Thoracic aorta (tissue), 2 donors: Measurements from ENCODE around the gene SOX9. TPM values are rescaled to one million over a fixed set of nuclear protein-coding genes. Genes with fewer than 3 reads are reported as not detected.
"Not testable (repeated sequence)": the region's sequence is repeated elsewhere in the genome, so short reads cannot be mapped to it uniquely, and the experiment has no call there.

Source experiments
- ATAC-seq: fragments of 150-250 bp; one replicate; pipeline ENCODE4 v1.8.0; 2017; ENCODE audit warnings: low read depth; ENCODE audit not compliant: insufficient number of reproducible peaks, low FRiP score
- DNase-seq: peaks from one replicate; pipeline ENCODE4 v3.0.0-alpha.2; 2020; ENCODE audit warnings: low spot score
- H3K27ac ChIP-seq, 2 donors: fragments of 200-600 bp; sonication (generic); 1 replicate in 1 of 2; 2 replicates in 1 of 2; pipeline ENCODE4 v1.5.1; 2016; ENCODE audit warnings: mild to moderate bottlenecking in 2 of 2, moderate library complexity in 2 of 2
- H3K27me3 ChIP-seq: fragments of 200-600 bp; sonication (generic); replicated peaks from 2 replicates; pipeline ENCODE4 v1.6.0; 2016; ENCODE audit warnings: mild to moderate bottlenecking; ENCODE audit not compliant: insufficient read depth
- H3K36me3 ChIP-seq: fragments of 200-600 bp; sonication (generic); one replicate; pipeline ENCODE4 v1.5.1; 2016
- H3K4me1 ChIP-seq, 2 donors: fragments of 200-600 bp; sonication (generic); 1 replicate in 1 of 2; 2 replicates in 1 of 2; pipeline versions ENCODE4 v1.5.1 to v1.6.0; 2016; ENCODE audit warnings: low read depth in 2 of 2, mild to moderate bottlenecking in 1 of 2; ENCODE audit not compliant: control insufficient read depth in 1 of 2
- H3K4me3 ChIP-seq: fragments of 200-600 bp; sonication (generic); 2 replicates; pipeline ENCODE4 v1.5.1; 2016; ENCODE audit warnings: mild to moderate bottlenecking
- H3K9me3 ChIP-seq: fragments of 200-600 bp; sonication (generic); 2 replicates; pipeline ENCODE4 v1.5.1; 2016
- total RNA-seq, 2 donors: library from RNA; depleted of rRNA; stranded (reverse); fragments of >200 nt; gene quantifications; one replicate each; pipeline versions ENCODE4 v1.1.0 to v1.2.3, GENCODE V29; 2016
- TF ChIP-seq, protein P1 (sequence below): fragments of 200-600 bp; sonication (generic); IDR thresholded peaks from one replicate; pipeline ENCODE4 v1.5.1; 2019; ENCODE audit warnings: antibody characterized with exemption

SOX9 gene
- total RNA-seq, 2 donors from 2014 or later = 1.2 to 3.6 TPM

DNA sequence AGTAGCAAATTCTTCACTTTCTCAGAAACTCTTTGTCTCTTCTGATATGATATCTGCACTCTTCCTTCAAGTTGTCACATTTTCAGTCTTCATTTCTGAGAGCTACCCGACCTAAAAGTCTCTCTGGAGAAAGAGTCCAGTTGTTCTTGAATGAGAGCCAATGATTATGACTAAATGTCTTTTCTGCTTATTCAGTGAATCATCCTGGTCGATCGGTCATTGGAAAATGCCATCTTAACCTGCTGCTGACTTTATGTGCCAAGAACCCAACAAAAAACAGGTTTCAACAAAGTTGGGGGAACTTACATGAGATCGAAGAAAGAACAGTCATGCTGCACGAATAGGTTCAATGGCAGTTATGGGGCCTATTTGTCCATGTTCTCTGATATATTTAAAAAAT lies 15.9 kb downstream of the SOX9 start:
- Histone ChIP-seq H3K36me3 (no peaks in the 10 kb centered on the region), H3K4me3 (no peak overlapping the region), H3K9me3 (no peaks in the 10 kb centered on the region), H3K4me1 (no peaks in the 10 kb centered on the region), H3K27me3 (no peaks in the 10 kb centered on the region), H3K27ac (no peak overlapping the region)
- ATAC-seq (no peak), DNase-seq (no peak)
- TF ChIP-seq, protein P1, sequence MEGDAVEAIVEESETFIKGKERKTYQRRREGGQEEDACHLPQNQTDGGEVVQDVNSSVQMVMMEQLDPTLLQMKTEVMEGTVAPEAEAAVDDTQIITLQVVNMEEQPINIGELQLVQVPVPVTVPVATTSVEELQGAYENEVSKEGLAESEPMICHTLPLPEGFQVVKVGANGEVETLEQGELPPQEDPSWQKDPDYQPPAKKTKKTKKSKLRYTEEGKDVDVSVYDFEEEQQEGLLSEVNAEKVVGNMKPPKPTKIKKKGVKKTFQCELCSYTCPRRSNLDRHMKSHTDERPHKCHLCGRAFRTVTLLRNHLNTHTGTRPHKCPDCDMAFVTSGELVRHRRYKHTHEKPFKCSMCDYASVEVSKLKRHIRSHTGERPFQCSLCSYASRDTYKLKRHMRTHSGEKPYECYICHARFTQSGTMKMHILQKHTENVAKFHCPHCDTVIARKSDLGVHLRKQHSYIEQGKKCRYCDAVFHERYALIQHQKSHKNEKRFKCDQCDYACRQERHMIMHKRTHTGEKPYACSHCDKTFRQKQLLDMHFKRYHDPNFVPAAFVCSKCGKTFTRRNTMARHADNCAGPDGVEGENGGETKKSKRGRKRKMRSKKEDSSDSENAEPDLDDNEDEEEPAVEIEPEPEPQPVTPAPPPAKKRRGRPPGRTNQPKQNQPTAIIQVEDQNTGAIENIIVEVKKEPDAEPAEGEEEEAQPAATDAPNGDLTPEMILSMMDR = no peak

DNA sequence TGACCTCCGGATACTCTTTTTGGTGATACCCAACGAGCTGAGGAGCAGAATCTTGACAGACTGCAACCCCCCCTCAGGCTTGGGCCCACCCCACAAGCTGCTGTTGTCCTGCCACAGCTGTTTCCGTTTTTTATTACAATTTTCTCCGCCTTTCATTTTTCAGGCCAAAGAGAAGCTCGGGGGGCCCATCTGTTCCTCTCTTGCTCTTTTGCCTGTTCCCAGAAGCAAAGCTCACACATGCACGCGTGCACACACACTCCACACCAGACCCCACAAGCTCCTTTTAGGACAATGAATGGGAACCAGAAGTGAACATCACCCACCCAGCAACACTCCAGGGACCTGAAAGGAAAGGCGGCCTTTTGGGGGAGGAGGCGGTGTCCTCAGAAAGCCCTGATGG lies 16.3 kb downstream of the SOX9 start:
- no peak overlapping the region for H3K27ac ChIP-seq
- ATAC-seq = no peak

DNA sequence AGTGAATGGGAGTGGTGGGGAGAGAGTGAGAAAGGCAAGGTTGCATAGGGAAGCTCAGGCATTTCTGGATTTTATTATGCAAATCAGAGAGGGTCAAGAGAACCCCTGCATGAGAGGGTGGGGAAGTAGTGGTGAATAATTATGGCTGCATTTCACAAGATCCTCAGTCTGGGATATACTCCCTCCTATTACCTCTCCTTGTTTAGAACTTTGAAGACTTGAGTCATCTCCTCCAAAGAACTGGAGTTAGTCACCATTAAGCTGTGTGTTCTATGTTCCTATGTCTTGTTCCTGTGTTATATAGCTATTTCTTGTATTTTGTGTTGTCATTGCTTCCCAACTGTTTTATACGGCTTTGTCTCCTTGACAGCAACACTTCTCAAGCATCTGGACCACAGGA lies 18.4 kb downstream of the SOX9 start:
- Histone ChIP-seq H3K27me3 (no peaks in the 10 kb centered on the region), H3K27ac (no peak overlapping the region), H3K36me3 (no peaks in the 10 kb centered on the region), H3K9me3 (no peaks in the 10 kb centered on the region), H3K4me3 (no peak overlapping the region), H3K4me1 (no peaks in the 10 kb centered on the region)
- ATAC-seq (no peak), DNase-seq (no peak)
- TF ChIP-seq, protein P1 = no peak

More for the DNA sequence above, 16.3 kb downstream of the SOX9 start:
- TF ChIP-seq, protein P1 = no peak
- Histone ChIP-seq H3K27me3 (no peaks in the 10 kb centered on the region), H3K4me1 (no peaks in the 10 kb centered on the region), H3K9me3 (no peaks in the 10 kb centered on the region), H3K36me3 (no peaks in the 10 kb centered on the region), H3K4me3 (no peak overlapping the region)
- no peak for DNase-seq

DNA sequence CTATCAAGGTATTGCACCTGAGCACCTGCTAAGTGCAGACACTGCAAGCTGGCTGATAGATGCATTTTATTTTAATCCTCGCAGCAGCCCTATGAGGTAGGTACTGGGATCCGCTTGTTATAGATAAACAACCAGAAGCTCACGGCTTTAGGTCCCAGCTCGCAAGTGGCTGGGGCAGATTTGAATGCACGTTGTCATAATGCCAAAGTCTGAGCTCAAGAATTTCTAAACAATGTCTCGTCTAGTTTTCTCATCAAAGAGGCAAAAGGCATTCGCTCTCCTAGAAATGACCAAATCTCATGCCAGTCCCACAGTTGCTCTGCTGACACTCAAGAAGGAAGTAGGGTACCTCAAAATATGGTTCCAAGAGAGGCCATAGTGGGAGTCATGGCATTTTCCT lies 20.5 kb downstream of the SOX9 start:
- Histone ChIP-seq H3K4me1 (no peaks in the 10 kb centered on the region), H3K27ac (no peak overlapping the region), H3K36me3 (no peaks in the 10 kb centered on the region), H3K9me3 (no peaks in the 10 kb centered on the region), H3K4me3 (no peak overlapping the region), H3K27me3 (no peaks in the 10 kb centered on the region)
- DNase-seq (no peak), ATAC-seq (no peak)
- TF ChIP-seq, protein P1 = no peak

DNA sequence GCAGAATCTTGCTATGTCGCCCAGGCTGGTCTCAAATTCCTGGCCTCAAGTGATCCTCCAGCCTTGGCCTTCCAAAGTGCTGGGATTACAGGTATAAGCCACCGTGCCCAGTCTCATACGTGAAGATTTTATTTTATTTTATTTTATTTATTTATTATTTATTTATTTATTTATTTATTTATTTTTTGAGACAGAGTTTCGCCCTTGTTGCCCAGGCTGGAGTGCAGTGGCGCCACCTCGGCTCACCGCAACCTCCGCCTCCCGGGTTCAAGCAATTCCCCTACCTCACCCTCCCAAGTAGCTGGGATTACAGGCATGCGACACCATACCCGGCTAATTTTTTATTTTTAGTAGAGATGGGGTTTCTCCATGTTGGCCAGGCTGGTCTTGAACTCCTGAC lies 21.3 kb downstream of the SOX9 start:
- H3K27me3 ChIP-seq, ATAC-seq, H3K9me3 ChIP-seq: not testable (repeated sequence)

DNA sequence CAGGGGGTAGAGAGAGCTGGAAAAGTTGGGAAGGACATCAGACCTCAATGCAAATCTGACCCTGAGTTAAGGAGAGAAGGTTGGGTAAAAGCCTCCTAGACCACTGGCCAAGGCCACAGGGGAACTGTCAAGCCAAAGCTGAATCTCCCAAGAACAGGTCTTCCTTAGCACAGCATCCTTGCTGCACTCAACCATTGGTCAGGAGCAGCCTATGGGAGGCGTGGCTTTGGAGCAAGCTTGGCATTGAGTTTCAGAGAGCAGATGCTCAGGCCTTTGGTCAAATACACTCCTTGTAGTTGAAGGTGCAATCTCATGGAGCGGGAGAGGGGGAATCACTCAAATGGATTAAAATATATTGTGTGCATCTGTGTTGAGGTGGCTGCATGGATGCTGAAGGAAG lies 21.8 kb downstream of the SOX9 start:
- Histone ChIP-seq H3K36me3 (no peaks in the 10 kb centered on the region), H3K27me3 (no peaks in the 10 kb centered on the region), H3K4me3 (no peak overlapping the region), H3K9me3 (no peaks in the 10 kb centered on the region), H3K27ac (no peak overlapping the region), H3K4me1 (no peaks in the 10 kb centered on the region)
- TF ChIP-seq, protein P1 = no peak
- DNase-seq (no peak), ATAC-seq (no peak)

More for the DNA sequence above, 21.3 kb downstream of the SOX9 start:
- DNase-seq, H3K4me3 ChIP-seq, H3K27ac ChIP-seq, H3K4me1 ChIP-seq, H3K36me3 ChIP-seq: not testable (repeated sequence)
